B cell (primary cell): ENCODE measurements around the gene KCTD13. TPM values are rescaled to one million over a fixed set of nuclear protein-coding genes. Genes with fewer than 3 reads are reported as not detected.
A peak's percentile ranks its signal among the peaks of the same experiment; 100 is the strongest.

Source experiments
- ATAC-seq: fragments of 200-7000 bp; cut with Tn5 transposase; one replicate; pipeline ENCODE4 v1.10.0; 2021; ENCODE audit warnings: low read depth, mild to moderate bottlenecking, moderate number of reproducible peaks, moderate library complexity
- CTCF ChIA-PET: fragments of 350-600 bp; sonication (Branson Sonifier 250); formaldehyde crosslinking; loops from one replicate; lab custom pipeline; 2021; ENCODE audit warnings: antibody characterized with exemption, inconsistent platforms; lab: Charles Lee
- POLR2A ChIA-PET: fragments of 350-600 bp; sonication (Branson Sonifier 250); formaldehyde crosslinking; loops from one replicate; lab custom pipeline; 2021; ENCODE audit warnings: antibody characterized with exemption; lab: Charles Lee
- DNase-seq: peaks from one replicate; pipeline ENCODE4 v3.0.0; 2013
- H2AFZ ChIP-seq: 2 replicates; pipeline ENCODE4 v1.6.1; 2012; ENCODE audit warnings: mild to moderate bottlenecking, low read depth, low read length; ENCODE audit not compliant: insufficient read depth, poor library complexity, severe bottlenecking
- H3K27ac ChIP-seq, 2 donors: 1 replicate in 1 of 2; 2 replicates in 1 of 2; pipeline ENCODE4 v1.5.1; 2012 to 2013; ENCODE audit warnings: low read length in 2 of 2, mild to moderate bottlenecking in 2 of 2, moderate library complexity in 1 of 2
- H3K27me3 ChIP-seq, 4 experiments: fragments of 200-600 bp in 1 of 4; sonication (generic) in 1 of 4; replicated peaks in 1 of 4; 1 replicate in 2 of 4; 2 replicates in 2 of 4; pipeline versions ENCODE4 v1.6.1 to v1.7.0; 2013 to 2016; ENCODE audit warnings: low read length in 3 of 4, mild to moderate bottlenecking in 2 of 4, mixed read lengths in 1 of 4, moderate library complexity in 1 of 4; ENCODE audit not compliant: insufficient read depth in 4 of 4, control insufficient read depth in 3 of 4; ENCODE audit errors: control extremely low read depth in 1 of 4
- H3K36me3 ChIP-seq, 2 experiments: replicated peaks in 1 of 2; 1 replicate in 1 of 2; 2 replicates in 1 of 2; pipeline versions ENCODE4 v1.6.1 to v1.7.1; 2013; ENCODE audit warnings: low read length in 1 of 2; ENCODE audit not compliant: insufficient read depth in 2 of 2, control insufficient read depth in 1 of 2; ENCODE audit errors: control extremely low read depth in 1 of 2, extremely low read depth in 1 of 2
- H3K4me1 ChIP-seq, 2 donors: fragments of 200-600 bp in 1 of 2; sonication (generic) in 1 of 2; 1 replicate in 1 of 2; 2 replicates in 1 of 2; pipeline versions ENCODE4 v1.5.1 to v1.6.1; 2013 to 2017; ENCODE audit warnings: low read length in 2 of 2; ENCODE audit not compliant: control insufficient read depth in 2 of 2, insufficient read depth in 2 of 2
- H3K4me2 ChIP-seq: replicated peaks from 2 replicates; pipeline ENCODE3; 2012; ENCODE audit warnings: mild to moderate bottlenecking, low read depth, low read length; ENCODE audit not compliant: poor library complexity, severe bottlenecking
- H3K4me3 ChIP-seq, 5 experiments: fragments of 200-600 bp in 1 of 5; sonication (generic) in 1 of 5; 1 replicate in 3 of 5; 2 replicates in 2 of 5; pipeline versions ENCODE4 v1.5.1 to v1.7.0; 2011 to 2016; ENCODE audit warnings: low read length in 4 of 5, mild to moderate bottlenecking in 4 of 5, low read depth in 2 of 5, control low read depth in 1 of 5, moderate library complexity in 1 of 5; ENCODE audit not compliant: insufficient read depth in 1 of 5; ENCODE audit errors: control extremely low read depth in 1 of 5, extremely low read depth in 1 of 5
- H3K79me2 ChIP-seq: fragments of 200-600 bp; sonication (generic); one replicate; pipeline ENCODE4 v1.6.0; 2016; ENCODE audit warnings: low read length; ENCODE audit not compliant: control insufficient read depth, insufficient read depth
- H3K9ac ChIP-seq: fragments of 200-600 bp; sonication (generic); 2 replicates; pipeline ENCODE4 v1.6.1; 2017; ENCODE audit warnings: mild to moderate bottlenecking, low read length, moderate library complexity
- H3K9me3 ChIP-seq, 3 donors: one replicate each; pipeline versions ENCODE4 v1.6.1 to v1.7.1; 2013; ENCODE audit warnings: low read length in 2 of 3; ENCODE audit not compliant: control insufficient read depth in 2 of 3, insufficient read depth in 1 of 3; ENCODE audit errors: control extremely low read depth in 1 of 3
- H4K20me1 ChIP-seq: 2 replicates; pipeline ENCODE4 v1.6.0; 2012; ENCODE audit warnings: mild to moderate bottlenecking, low read length; ENCODE audit not compliant: insufficient read depth, control insufficient read depth, poor library complexity, severe bottlenecking
- H3K27ac Mint-ChIP-seq: one replicate; pipeline ENCODE4 v1.8.0; 2021; ENCODE audit warnings: mixed read lengths
- H3K27me3 Mint-ChIP-seq: one replicate; pipeline ENCODE4 v1.8.0; 2021; ENCODE audit warnings: mixed read lengths
- H3K4me1 Mint-ChIP-seq: one replicate; pipeline ENCODE4 v1.8.0; 2021; ENCODE audit warnings: mixed read lengths
- H3K4me3 Mint-ChIP-seq: one replicate; pipeline ENCODE4 v1.8.0; 2021; ENCODE audit warnings: mixed read lengths
- H3K9me3 Mint-ChIP-seq: one replicate; pipeline ENCODE4 v1.8.0; 2022; ENCODE audit warnings: mixed read lengths; ENCODE audit not compliant: insufficient read depth
- CTCF ChIP-seq: fragments of 200-600 bp; IDR thresholded peaks from one replicate; pipeline ENCODE4 v1.8.0; 2022; ENCODE audit warnings: antibody characterized with exemption, mild to moderate bottlenecking
- EZH2 ChIP-seq: IDR thresholded peaks from 2 replicates; pipeline ENCODE4 v1.6.1; 2012; ENCODE audit warnings: borderline replicate concordance, low read depth, mild to moderate bottlenecking, moderate library complexity, low read length; ENCODE audit not compliant: insufficient read depth, poor library complexity, severe bottlenecking
- WGBS: methylation state at CpG from one replicate; pipeline ENCODE4 v1.1.5; 2013; ENCODE audit warnings: missing lambda C conversion rate; ENCODE audit not compliant: insufficient coverage; 5-methylcytosine and 5-hydroxymethylcytosine counted together
- intact Hi-C: fragments of 100-400 bp; cut with micrococcal nuclease; formaldehyde crosslinking; loops from one replicate; pipeline ENCODE4 v1.10.0; 2022
- polyA plus RNA-seq: library from polyadenylated mRNA; depleted of rRNA; stranded (reverse); fragments of >200 nt; gene quantifications from 2 replicates; pipeline ENCODE4 v1.2.3, GENCODE V29; 2012
- total RNA-seq, 2 donors: library from RNA; stranded (reverse); fragments of 120-200 nt in 1 of 2; gene quantifications; 1 replicate in 1 of 2; 2 replicates in 1 of 2; pipeline versions ENCODE4 v1.2.3 to v1.2.4, GENCODE V29; 2013 to 2022

KCTD13 gene
- total and polyA plus RNA-seq, 2 donors (not counting 1 experiment from before 2014, with no cell fraction given): 61.5 to 74.3 TPM

- ChIA-PET CTCF (no interaction called here), POLR2A (no interaction called here)
- Histone ChIP-seq H3K79me2 (no peaks in the 10 kb centered on the region), H3K36me3 (no peaks in the 10 kb centered on the region), H3K27me3 (peaks cover 0 to 48% (median 25%) of the 10 kb centered on the region in 4 experiments), H3K4me1 (peaks cover 15 to 22% of the 10 kb centered on the region in 2 donors), H3K4me3 (peak within 1 kb of the TSS in 4 of 5 experiments; percentile 29 to 62 (median 50)), H3K9ac (peak within 1 kb of the TSS; percentile 61), H3K4me2 (peak within 1 kb of the TSS; percentile 92), H4K20me1 (no peaks in the 10 kb centered on the region), H3K9me3 (peaks cover 0 to 22% (median 0%) of the 10 kb centered on the region in 3 donors), H3K27ac (no peak within 1 kb of the TSS), H2AFZ (peak within 1 kb of the TSS; percentile 58)
- DNase-seq: peak; percentile 22
- H3K27ac Mint-ChIP-seq: no peak within 1 kb of the TSS
- H3K27me3 Mint-ChIP-seq: peaks cover 34% of the 10 kb centered on the region
- 1% methylated on average over 27 of the region's 29 CpGs for WGBS
- H3K4me3 Mint-ChIP-seq: peak within 1 kb of the TSS; percentile 62
- H3K4me1 Mint-ChIP-seq: peaks cover 3% of the 10 kb centered on the region
- H3K9me3 Mint-ChIP-seq: no peaks in the 10 kb centered on the region
- TF ChIP-seq EZH2: no peak
- no peak for TF ChIP-seq CTCF
- no peak for ATAC-seq
- intact Hi-C loops: loop anchor here (1.0 to 10.0 kb wide), 3 partner anchors 27 to 205 kb away; partner anchors contain the start of genes CDIPT and KCTD13
These were observed 26.4 kb downstream of the KCTD13 start, which contains the start of gene SEZ6L2 for GRCh38 chr16:29899516-29900101. Gene SEZ6L2 (minus strand): TSS chr16:29899550. CDS start chr16:29899019, 531 bp downstream.

- H4K20me1 ChIP-seq: no peaks in the 10 kb centered on the region
- POLR2A ChIA-PET: no interaction called here
- H3K9me3 ChIP-seq: peaks cover 0 to 22% (median 0%) of the 10 kb centered on the region in 3 donors
- no peaks in the 10 kb centered on the region for H3K36me3 ChIP-seq
- Mint-ChIP-seq H3K27ac (no peak overlapping the region), H3K4me1 (peaks cover 3% of the 10 kb centered on the region), H3K27me3 (peaks cover 37% of the 10 kb centered on the region), H3K4me3 (no peak overlapping the region), H3K9me3 (no peaks in the 10 kb centered on the region)
- intact Hi-C loops: no loop called here
- no peak overlapping the region for H3K27ac ChIP-seq
- CTCF ChIA-PET: no interaction called here
- H3K79me2 ChIP-seq: no peaks in the 10 kb centered on the region
- peaks cover 15 to 22% of the 10 kb centered on the region in 2 donors for H3K4me1 ChIP-seq
- peaks cover 0 to 48% (median 25%) of the 10 kb centered on the region in 4 experiments for H3K27me3 ChIP-seq
- 4% methylated on average over 16 of the region's 25 CpGs for WGBS
- H3K4me2 ChIP-seq: peak overlapping the region; percentile 92
- no peak for ATAC-seq
- no peak overlapping the region for H3K4me3 ChIP-seq
- H3K9ac ChIP-seq: no peak overlapping the region
- DNase-seq: no peak
- no peak overlapping the region for H2AFZ ChIP-seq
- TF ChIP-seq EZH2 (no peak), CTCF (no peak)
These were observed 27.1 kb downstream of the KCTD13 start for GRCh38 chr16:29898804-29899515.
